NB4 (cell line): ENCODE measurements around the gene CDH22.

Source experiments
- DNase-seq: peaks from one replicate; pipeline ENCODE4 v3.0.0; 2010; ENCODE audit warnings: low read depth
- H3K4me3 ChIP-seq: one replicate; pipeline ENCODE4 v1.5.1; 2011; ENCODE audit warnings: mild to moderate bottlenecking, low read depth, low read length, moderate library complexity
- MYC ChIP-seq: IDR thresholded peaks from 2 replicates; pipeline ENCODE4 v1.6.1; 2011; ENCODE audit warnings: low read depth, low read length
- POLR2A ChIP-seq: IDR thresholded peaks from 2 replicates; pipeline ENCODE4 v1.6.1; 2011; ENCODE audit warnings: mild to moderate bottlenecking; ENCODE audit not compliant: insufficient read length; ENCODE audit errors: extremely low read depth
- TF ChIP-seq, protein P1 (sequence below): IDR thresholded peaks from one replicate; pipeline ENCODE4 v1.5.1; 2012; ENCODE audit warnings: low read depth, low read length
- TF ChIP-seq, protein P2 (sequence below): IDR thresholded peaks from 2 replicates; pipeline ENCODE4 v1.6.1; 2011; ENCODE audit warnings: low read depth, low read length

CDH22 gene

DNA sequence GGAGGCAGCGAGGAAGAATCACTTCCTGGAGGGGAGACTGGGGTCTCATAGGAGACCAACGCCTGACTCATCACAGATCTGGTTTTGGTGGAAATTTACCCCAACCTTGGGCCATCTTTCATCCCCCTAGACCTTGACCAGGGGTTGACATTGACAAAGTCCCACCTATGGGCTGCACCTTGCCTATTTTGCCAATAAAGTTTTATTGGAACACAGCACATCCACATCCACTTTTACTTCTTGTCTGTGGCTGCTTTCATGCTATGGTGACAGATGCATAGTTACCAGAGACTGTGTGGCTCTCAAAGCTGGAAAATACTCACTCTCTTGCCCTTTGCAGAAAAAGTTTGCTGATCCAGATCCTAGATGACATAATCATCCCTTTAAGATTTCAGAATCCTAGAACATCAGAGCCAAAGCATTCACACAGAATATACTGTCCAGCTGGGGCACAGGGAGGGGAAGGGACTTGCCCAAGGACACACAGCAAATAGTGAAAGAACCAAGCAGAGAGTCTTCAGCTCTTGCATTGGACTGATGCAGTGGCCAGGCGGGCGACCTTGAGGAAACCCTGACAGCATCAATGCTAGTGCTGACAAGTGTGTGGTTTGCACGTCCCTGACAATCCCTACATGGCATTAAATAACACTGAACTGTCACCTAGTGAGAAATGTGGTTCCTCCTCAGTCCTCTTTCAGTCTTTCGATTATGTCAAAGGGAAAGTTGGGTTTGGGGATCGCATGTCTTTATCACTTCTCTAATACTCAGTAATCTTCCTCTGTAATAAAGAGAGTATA, 149.0 kb downstream of the CDH22 start:
- no peak overlapping the region for H3K4me3 ChIP-seq
- TF ChIP-seq MYC (no peak), POLR2A (no peak)
- TF ChIP-seq, protein P1, sequence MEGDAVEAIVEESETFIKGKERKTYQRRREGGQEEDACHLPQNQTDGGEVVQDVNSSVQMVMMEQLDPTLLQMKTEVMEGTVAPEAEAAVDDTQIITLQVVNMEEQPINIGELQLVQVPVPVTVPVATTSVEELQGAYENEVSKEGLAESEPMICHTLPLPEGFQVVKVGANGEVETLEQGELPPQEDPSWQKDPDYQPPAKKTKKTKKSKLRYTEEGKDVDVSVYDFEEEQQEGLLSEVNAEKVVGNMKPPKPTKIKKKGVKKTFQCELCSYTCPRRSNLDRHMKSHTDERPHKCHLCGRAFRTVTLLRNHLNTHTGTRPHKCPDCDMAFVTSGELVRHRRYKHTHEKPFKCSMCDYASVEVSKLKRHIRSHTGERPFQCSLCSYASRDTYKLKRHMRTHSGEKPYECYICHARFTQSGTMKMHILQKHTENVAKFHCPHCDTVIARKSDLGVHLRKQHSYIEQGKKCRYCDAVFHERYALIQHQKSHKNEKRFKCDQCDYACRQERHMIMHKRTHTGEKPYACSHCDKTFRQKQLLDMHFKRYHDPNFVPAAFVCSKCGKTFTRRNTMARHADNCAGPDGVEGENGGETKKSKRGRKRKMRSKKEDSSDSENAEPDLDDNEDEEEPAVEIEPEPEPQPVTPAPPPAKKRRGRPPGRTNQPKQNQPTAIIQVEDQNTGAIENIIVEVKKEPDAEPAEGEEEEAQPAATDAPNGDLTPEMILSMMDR: no peak
- TF ChIP-seq, protein P2, sequence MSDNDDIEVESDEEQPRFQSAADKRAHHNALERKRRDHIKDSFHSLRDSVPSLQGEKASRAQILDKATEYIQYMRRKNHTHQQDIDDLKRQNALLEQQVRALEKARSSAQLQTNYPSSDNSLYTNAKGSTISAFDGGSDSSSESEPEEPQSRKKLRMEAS: no peak
- DNase-seq: no peak

DNA sequence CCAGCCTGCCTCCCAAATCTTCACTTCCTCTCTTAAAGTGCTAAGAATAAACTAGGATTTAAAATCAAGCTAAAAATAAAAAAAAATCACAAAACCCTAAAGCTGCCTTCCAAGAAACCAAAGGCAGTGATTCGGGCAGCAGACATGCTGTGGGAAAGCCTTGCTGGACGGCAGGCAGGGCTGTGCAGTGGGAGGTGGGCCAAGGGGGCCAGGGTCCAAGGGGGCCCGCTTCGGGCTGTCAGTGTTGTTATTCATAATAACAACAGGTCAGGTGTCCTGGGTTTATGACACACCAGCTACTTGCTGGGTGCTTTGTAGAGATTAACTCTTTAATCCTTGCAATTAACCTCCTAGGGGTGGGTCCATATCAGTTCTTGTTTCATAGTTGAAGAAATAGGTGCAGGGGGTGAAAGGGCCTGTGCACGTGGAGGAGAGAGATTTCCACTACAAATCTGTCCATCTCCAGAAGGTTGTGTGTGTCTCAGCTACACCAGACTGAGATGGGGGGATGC, 149.8 kb downstream of the CDH22 start:
- no peak for DNase-seq
- TF ChIP-seq, protein P1: no peak
- TF ChIP-seq, protein P2: no peak
- TF ChIP-seq POLR2A (no peak), MYC (no peak)
- H3K4me3 ChIP-seq: no peak overlapping the region

DNA sequence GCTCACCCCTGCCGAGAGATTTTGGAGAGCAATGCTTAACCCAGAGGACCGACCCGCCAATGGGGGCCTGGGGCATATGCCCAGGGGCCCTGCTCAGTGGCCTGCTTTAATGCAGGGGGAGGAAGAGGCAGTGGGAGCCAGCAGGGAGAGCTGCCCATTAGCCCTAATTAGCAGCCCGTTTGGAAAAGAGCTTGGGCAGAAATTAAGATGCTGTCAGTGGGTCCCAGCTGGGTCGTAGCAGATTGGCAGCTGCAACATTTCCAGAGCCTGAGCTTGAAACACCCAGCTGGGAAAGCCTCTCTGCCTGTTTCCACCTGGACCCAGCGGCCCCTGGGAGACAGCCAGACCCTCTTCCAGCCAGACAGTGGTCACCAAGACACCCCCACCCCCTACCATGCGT, 150.7 kb downstream of the CDH22 start:
- H3K4me3 ChIP-seq: no peak overlapping the region
- TF ChIP-seq, protein P1: no peak
- TF ChIP-seq POLR2A (no peak), MYC (no peak)
- TF ChIP-seq, protein P2: no peak
- DNase-seq: no peak

DNA sequence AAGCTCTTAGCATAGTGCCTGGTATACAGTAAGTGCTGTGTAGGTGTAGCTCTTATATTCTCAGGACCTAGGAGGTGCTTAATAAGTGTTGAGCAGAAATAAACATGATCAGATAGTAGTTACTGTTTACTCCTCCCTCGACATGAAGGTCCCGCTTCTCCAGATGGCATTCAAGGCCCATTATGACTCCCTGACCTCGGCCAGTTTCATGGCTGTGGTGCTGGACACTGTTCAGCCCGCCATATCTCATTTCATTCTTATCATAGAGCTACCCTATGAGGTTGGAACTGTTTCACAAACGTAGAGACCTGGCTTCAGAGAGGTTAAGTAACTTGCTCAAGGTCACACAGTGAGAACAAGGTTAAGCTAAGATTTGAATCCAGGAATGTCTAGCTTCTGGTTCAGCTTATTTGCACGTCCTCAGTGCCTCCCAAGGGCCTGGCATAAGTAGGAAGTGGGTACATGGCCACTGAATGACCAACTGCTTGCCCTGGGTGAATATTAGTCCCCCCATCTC, 151.2 kb downstream of the CDH22 start:
- H3K4me3 ChIP-seq: no peak overlapping the region
- DNase-seq: no peak
- TF ChIP-seq, protein P1: no peak
- TF ChIP-seq MYC (no peak), POLR2A (no peak)
- TF ChIP-seq, protein P2: no peak

DNA sequence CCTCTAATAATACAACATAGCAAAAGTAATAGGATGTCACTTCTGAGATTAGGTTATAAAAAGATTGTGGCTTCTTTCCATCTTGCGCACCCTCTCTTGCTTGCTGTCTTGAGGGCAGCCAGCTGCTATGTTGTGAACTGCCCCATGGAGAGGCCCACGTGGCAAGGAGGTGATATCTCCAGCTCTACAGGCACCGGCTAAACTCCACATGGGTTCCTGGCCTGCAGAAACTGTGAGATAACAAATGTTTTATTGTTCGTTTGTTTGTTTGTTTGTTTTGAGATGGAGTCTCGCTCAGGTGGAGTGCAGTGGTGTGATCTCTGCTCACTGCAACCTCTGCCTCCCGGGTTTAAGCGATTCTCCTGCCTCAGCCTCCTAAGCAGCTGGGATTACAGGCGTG, 152.2 kb downstream of the CDH22 start:
- TF ChIP-seq MYC: no peak
- no peak for DNase-seq
- no peak overlapping the region for H3K4me3 ChIP-seq

DNA sequence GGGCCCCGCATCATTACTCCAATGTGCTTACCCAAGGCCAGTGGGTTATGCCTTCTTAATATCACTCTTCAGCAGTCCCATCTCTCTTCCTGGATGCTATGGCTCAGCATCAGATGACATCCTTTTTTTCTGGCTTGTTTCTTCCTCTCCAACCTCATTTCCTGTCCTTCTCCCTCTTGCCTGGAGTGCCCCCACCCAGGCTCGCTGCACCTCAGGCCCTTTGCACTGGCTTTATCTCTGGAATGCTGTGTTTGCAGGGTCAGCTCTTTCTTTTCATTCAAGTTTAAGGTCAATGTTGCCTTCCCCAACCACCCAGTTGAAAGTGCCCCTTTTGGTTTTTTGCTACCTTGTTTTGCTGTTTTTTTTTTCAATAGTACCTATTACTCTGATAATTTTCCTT, 153.5 kb downstream of the CDH22 start:
- no peak overlapping the region for H3K4me3 ChIP-seq
- TF ChIP-seq, protein P1: no peak
- TF ChIP-seq MYC (no peak), POLR2A (no peak)
- TF ChIP-seq, protein P2: no peak
- DNase-seq: no peak
